PC-3 (cell line): Measurements from ENCODE around the gene PCSK5. TPM values are rescaled to one million over a fixed set of nuclear protein-coding genes. Genes with fewer than 3 reads are reported as not detected.

Experiments
- ATAC-seq: fragments of 200-7000 bp; cut with Tn5 transposase; 2 replicates; pipeline ENCODE4 v1.9.1; 2020; ENCODE audit warnings: mild to moderate bottlenecking, moderate library complexity
- BruUV-seq: library from RNA; stranded (reverse); fragments of 400-500 nt; replicated peaks from 2 replicates; lab custom pipeline; 2021; lab: Mats Ljungman, UMichigan
- CTCF ChIA-PET: fragments of 300-600 bp; sonication (Branson Sonifier 250); formaldehyde crosslinking; loops from one replicate; lab custom pipeline; 2022; ENCODE audit warnings: antibody characterized with exemption; lab: Charles Lee
- POLR2A ChIA-PET: fragments of 300-600 bp; sonication (Branson Sonifier 250); formaldehyde crosslinking; loops from one replicate; lab custom pipeline; 2022; ENCODE audit warnings: antibody characterized with exemption; ENCODE audit not compliant: unreplicated experiment; lab: Charles Lee
- DNase-seq: peaks from one replicate; pipeline ENCODE4 v3.0.0-alpha.2; 2015
- H2AFZ ChIP-seq: fragments of 300-600 bp; sonication (generic); 2 replicates; pipeline ENCODE4 v1.6.0; 2016; ENCODE audit warnings: antibody characterized with exemption, low read length
- H3F3A ChIP-seq: fragments of 300-600 bp; sonication (generic); one replicate; pipeline ENCODE4 v1.6.0; 2017; ENCODE audit warnings: antibody characterized with exemption, low read length, control low read depth, mild to moderate bottlenecking; ENCODE audit not compliant: unreplicated experiment
- H3K27ac ChIP-seq: fragments of 300-600 bp; sonication (generic); 2 replicates; pipeline ENCODE4 v1.5.1; 2016; ENCODE audit warnings: mild to moderate bottlenecking, low read length
- H3K27me3 ChIP-seq: fragments of 300-600 bp; sonication (generic); 2 replicates; pipeline ENCODE4 v1.6.1; 2016; ENCODE audit warnings: low read length, mixed read lengths
- H3K36me3 ChIP-seq: fragments of 300-600 bp; sonication (generic); 2 replicates; pipeline ENCODE4 v1.6.1; 2016; ENCODE audit warnings: low read depth, mixed run types, low read length, mixed read lengths
- H3K4me1 ChIP-seq: fragments of 300-600 bp; sonication (generic); 2 replicates; pipeline ENCODE4 v1.5.1; 2016; ENCODE audit warnings: low read length; ENCODE audit not compliant: insufficient read depth
- H3K4me2 ChIP-seq: fragments of 300-600 bp; sonication (generic); 2 replicates; pipeline ENCODE4 v1.6.0; 2016; ENCODE audit warnings: low read length
- H3K4me3 ChIP-seq: fragments of 300-600 bp; sonication (generic); 2 replicates; pipeline ENCODE4 v1.5.1; 2016; ENCODE audit warnings: mild to moderate bottlenecking, low read length, mixed read lengths
- H3K79me2 ChIP-seq: fragments of 300-600 bp; sonication (generic); 2 replicates; pipeline ENCODE4 v1.6.1; 2017; ENCODE audit warnings: low read length, mixed read lengths
- H3K9ac ChIP-seq: fragments of 300-600 bp; sonication (generic); 2 replicates; pipeline ENCODE4 v1.6.0; 2016; ENCODE audit warnings: mild to moderate bottlenecking, low read length
- H3K9me2 ChIP-seq: fragments of 300-600 bp; sonication (generic); replicated peaks from 2 replicates; pipeline ENCODE4 v1.6.1; 2016; ENCODE audit warnings: mixed run types, low read length, mixed read lengths
- H3K9me3 ChIP-seq: fragments of 300-600 bp; sonication (generic); 2 replicates; pipeline ENCODE4 v1.6.1; 2016; ENCODE audit warnings: low read length, mixed read lengths
- H4K20me1 ChIP-seq: fragments of 300-600 bp; sonication (generic); 2 replicates; pipeline ENCODE4 v1.6.1; 2016; ENCODE audit warnings: low read length, mixed read lengths
- EZH2 ChIP-seq: fragments of 300-600 bp; sonication (generic); IDR thresholded peaks from one replicate; pipeline ENCODE4 v1.6.1; 2017; ENCODE audit warnings: antibody characterized with exemption, mild to moderate bottlenecking, low read length; ENCODE audit not compliant: unreplicated experiment
- EZH2phosphoT487 ChIP-seq: fragments of 300-600 bp; sonication (generic); IDR thresholded peaks from 2 replicates; pipeline ENCODE4 v1.6.1; 2018; ENCODE audit warnings: mild to moderate bottlenecking, antibody characterized with exemption, low read length, borderline replicate concordance
- intact Hi-C: fragments of 100-400 bp; cut with micrococcal nuclease; formaldehyde crosslinking; loops from 2 replicates; pipeline ENCODE4 v1.9.0; 2023
- total RNA-seq: library from RNA; depleted of rRNA; stranded (reverse); fragments of >200 nt; gene quantifications from 2 replicates; pipeline ENCODE4 v1.2.3, GENCODE V29; 2014
- TF ChIP-seq, protein P1 (sequence below): fragments of 300-600 bp; sonication (generic); conservative IDR thresholded peaks from 2 replicates; pipeline ENCODE4 v1.5.1; 2017; ENCODE audit warnings: antibody characterized with exemption, low read depth, mild to moderate bottlenecking, low read length

PCSK5 gene
- total RNA-seq, 1 experiment from 2014 or later = not detected

DNA sequence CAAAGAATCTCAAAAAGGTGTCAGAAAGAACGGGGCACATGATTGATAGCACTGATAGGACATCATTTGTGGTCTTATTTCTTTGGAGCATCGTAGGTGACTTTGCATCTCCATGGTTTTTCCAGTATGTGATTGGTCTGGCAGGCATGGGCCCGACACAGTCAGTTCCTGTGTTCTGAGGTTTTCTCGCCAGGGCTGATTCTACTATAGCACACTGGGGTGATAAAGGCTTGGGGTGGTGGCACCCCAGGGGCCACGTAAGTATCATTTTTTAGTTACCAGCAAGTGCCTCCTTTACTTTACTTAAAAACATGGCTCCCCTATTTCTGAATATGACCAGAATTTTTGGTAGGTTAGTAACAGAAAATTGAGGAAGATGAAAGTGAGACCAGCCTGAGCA is 301.0 kb downstream of the PCSK5 start:
- BruUV-seq = no TSS peak
- POLR2A ChIA-PET = no interaction called here

DNA sequence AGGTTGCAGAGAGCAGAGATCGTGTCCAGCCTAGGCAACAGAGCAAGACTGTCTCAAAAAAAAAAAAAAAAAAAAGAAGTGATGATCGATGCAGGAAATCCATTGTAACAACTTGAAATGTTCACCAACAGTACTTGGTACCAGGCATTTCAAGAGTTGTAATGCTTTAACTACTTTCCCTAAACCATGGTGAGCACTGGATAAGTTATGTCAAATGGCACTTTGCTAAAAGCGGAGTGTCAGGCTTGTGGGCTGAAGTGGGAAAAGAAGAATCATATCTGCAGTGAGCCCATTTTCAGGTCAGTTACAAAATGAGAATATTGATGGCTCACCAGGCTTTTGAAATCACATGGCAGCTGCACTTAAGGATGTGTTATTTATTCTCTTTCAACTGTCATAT is 301.5 kb downstream of the PCSK5 start:
- H3F3A ChIP-seq = no peaks in the 10 kb centered on the region
- H3K4me3 ChIP-seq = no peak overlapping the region
- intact Hi-C loops = no loop called here
- ATAC-seq (no peak), DNase-seq (no peak)
- TF ChIP-seq, protein P1, sequence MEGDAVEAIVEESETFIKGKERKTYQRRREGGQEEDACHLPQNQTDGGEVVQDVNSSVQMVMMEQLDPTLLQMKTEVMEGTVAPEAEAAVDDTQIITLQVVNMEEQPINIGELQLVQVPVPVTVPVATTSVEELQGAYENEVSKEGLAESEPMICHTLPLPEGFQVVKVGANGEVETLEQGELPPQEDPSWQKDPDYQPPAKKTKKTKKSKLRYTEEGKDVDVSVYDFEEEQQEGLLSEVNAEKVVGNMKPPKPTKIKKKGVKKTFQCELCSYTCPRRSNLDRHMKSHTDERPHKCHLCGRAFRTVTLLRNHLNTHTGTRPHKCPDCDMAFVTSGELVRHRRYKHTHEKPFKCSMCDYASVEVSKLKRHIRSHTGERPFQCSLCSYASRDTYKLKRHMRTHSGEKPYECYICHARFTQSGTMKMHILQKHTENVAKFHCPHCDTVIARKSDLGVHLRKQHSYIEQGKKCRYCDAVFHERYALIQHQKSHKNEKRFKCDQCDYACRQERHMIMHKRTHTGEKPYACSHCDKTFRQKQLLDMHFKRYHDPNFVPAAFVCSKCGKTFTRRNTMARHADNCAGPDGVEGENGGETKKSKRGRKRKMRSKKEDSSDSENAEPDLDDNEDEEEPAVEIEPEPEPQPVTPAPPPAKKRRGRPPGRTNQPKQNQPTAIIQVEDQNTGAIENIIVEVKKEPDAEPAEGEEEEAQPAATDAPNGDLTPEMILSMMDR = no peak
- TF ChIP-seq EZH2phosphoT487 (no peak), EZH2 (no peak)
- H3K9me3 ChIP-seq = no peaks in the 10 kb centered on the region
- H4K20me1 ChIP-seq = no peaks in the 10 kb centered on the region
- H3K9me2 ChIP-seq = no peaks in the 10 kb centered on the region
- no peaks in the 10 kb centered on the region for H3K4me1 ChIP-seq
- H3K9ac ChIP-seq = no peak overlapping the region
- H3K4me2 ChIP-seq = no peak overlapping the region
- no peaks in the 10 kb centered on the region for H3K36me3 ChIP-seq
- no peaks in the 10 kb centered on the region for H3K27me3 ChIP-seq
- H3K79me2 ChIP-seq = no peaks in the 10 kb centered on the region
- ChIA-PET CTCF (no interaction called here), POLR2A (no interaction called here)
- no peak overlapping the region for H3K27ac ChIP-seq
- no TSS peak for BruUV-seq
- H2AFZ ChIP-seq = no peak overlapping the region

More for the DNA sequence above, 301.0 kb downstream of the PCSK5 start:
- ATAC-seq = no peak
- Histone ChIP-seq H3K9me2 (no peaks in the 10 kb centered on the region), H3K4me2 (no peak overlapping the region), H3K27me3 (no peaks in the 10 kb centered on the region), H3K79me2 (no peaks in the 10 kb centered on the region), H3K27ac (no peak overlapping the region), H3K36me3 (no peaks in the 10 kb centered on the region), H3K4me3 (no peak overlapping the region), H4K20me1 (no peaks in the 10 kb centered on the region), H3F3A (no peaks in the 10 kb centered on the region), H3K4me1 (no peaks in the 10 kb centered on the region), H3K9me3 (no peaks in the 10 kb centered on the region), H2AFZ (no peak overlapping the region), H3K9ac (no peak overlapping the region)
- CTCF ChIA-PET = no interaction called here
- TF ChIP-seq, protein P1 = no peak
- TF ChIP-seq EZH2 (no peak), EZH2phosphoT487 (no peak)
- intact Hi-C loops = no loop called here
- no peak for DNase-seq

DNA sequence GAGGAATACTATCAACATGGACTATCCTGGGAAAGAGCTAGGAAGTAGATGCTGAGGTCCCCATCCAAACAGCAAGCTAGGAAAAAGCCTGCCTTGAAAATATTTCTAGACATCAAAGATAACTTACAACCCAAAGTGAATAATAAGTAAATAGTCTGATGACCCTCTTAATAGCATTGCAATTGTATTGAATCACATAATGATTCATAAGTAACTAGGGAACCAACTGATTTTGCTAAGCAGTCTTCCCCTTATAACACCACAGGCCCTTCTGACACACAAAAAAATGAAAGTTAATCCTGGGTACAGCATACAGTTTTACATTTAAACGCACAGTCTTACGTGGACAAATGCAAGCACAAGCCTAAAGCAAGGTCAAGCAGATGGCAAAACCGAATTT is 304.4 kb downstream of the PCSK5 start:
- no peaks in the 10 kb centered on the region for H3K36me3 ChIP-seq
- no TSS peak for BruUV-seq
- CTCF ChIA-PET = no interaction called here

More for the DNA sequence above, 304.4 kb downstream of the PCSK5 start:
- POLR2A ChIA-PET = no interaction called here
- DNase-seq (no peak), ATAC-seq (no peak)
- intact Hi-C loops = no loop called here
- H3K9me2 ChIP-seq = no peaks in the 10 kb centered on the region
- no peaks in the 10 kb centered on the region for H3K27me3 ChIP-seq
- no peaks in the 10 kb centered on the region for H3F3A ChIP-seq
- no peak overlapping the region for H3K27ac ChIP-seq
- no peak overlapping the region for H3K4me3 ChIP-seq
- H3K9me3 ChIP-seq = no peaks in the 10 kb centered on the region
- H3K4me1 ChIP-seq = no peaks in the 10 kb centered on the region
- H4K20me1 ChIP-seq = no peaks in the 10 kb centered on the region
- no peaks in the 10 kb centered on the region for H3K79me2 ChIP-seq
- TF ChIP-seq, protein P1 = no peak
- H3K9ac ChIP-seq = no peak overlapping the region
- H3K4me2 ChIP-seq = no peak overlapping the region
- no peak overlapping the region for H2AFZ ChIP-seq
